OCI-LY1 (cell line): ENCODE measurements around the gene METTL25.

Source experiments
- H2AFZ ChIP-seq: fragments of 200-600 bp; sonication (generic), shearing (Covaris generic); 2 replicates; pipeline ENCODE4 v1.6.0; 2014; ENCODE audit warnings: antibody characterized with exemption, mild to moderate bottlenecking, low read length
- H3F3A ChIP-seq: fragments of 200-600 bp; sonication (generic), shearing (Covaris generic); 2 replicates; pipeline ENCODE4 v1.6.0; 2014; ENCODE audit warnings: mild to moderate bottlenecking, antibody characterized with exemption, low read length, moderate library complexity; ENCODE audit not compliant: insufficient read depth
- H3K27ac ChIP-seq: fragments of 200-600 bp; sonication (generic); 2 replicates; pipeline ENCODE4 v1.5.1; 2014; ENCODE audit warnings: low read length, mixed run types, mild to moderate bottlenecking, low read depth; ENCODE audit not compliant: poor library complexity, severe bottlenecking
- H3K27me3 ChIP-seq: fragments of 200-600 bp; sonication (generic); 2 replicates; pipeline ENCODE4 v1.6.0; 2014; ENCODE audit warnings: antibody characterized with exemption, mild to moderate bottlenecking, low read length, moderate library complexity; ENCODE audit not compliant: insufficient read depth
- H3K36me3 ChIP-seq: fragments of 200-600 bp; sonication (generic); 2 replicates; pipeline ENCODE4 v1.6.1; 2014; ENCODE audit warnings: mild to moderate bottlenecking, antibody characterized with exemption, low read length, moderate library complexity, mixed read lengths; ENCODE audit not compliant: insufficient read depth
- H3K4me1 ChIP-seq: fragments of 200-600 bp; sonication (generic); 2 replicates; pipeline ENCODE4 v1.5.1; 2014; ENCODE audit warnings: mild to moderate bottlenecking, low read length, moderate library complexity; ENCODE audit not compliant: insufficient read depth, severe bottlenecking
- H3K4me2 ChIP-seq: fragments of 200-600 bp; sonication (generic), shearing (Covaris generic); 2 replicates; pipeline ENCODE4 v1.6.1; 2014; ENCODE audit warnings: low read length
- H3K4me3 ChIP-seq: fragments of 200-600 bp; sonication (generic); 2 replicates; pipeline ENCODE4 v1.5.1; 2014; ENCODE audit warnings: low read length, low read depth, mild to moderate bottlenecking, mixed read lengths; ENCODE audit not compliant: poor library complexity, severe bottlenecking
- H3K79me2 ChIP-seq: fragments of 200-600 bp; shearing (Covaris generic); 2 replicates; pipeline ENCODE4 v1.6.1; 2016; ENCODE audit warnings: mixed run types, low read length, mixed read lengths; ENCODE audit not compliant: insufficient read depth
- H3K9ac ChIP-seq: fragments of 200-600 bp; sonication (generic), shearing (Covaris generic); 2 replicates; pipeline ENCODE4 v1.6.1; 2014; ENCODE audit warnings: mild to moderate bottlenecking, low read length, mixed read lengths
- H3K9me2 ChIP-seq: fragments of 200-600 bp; sonication (generic), shearing (Covaris generic); 2 replicates; pipeline ENCODE4 v1.6.1; 2014; ENCODE audit warnings: low read depth, mild to moderate bottlenecking, low read length, mixed read lengths
- H3K9me3 ChIP-seq: fragments of 200-600 bp; shearing (Covaris generic); 2 replicates; pipeline ENCODE4 v1.6.1; 2014; ENCODE audit warnings: low read length, mixed read lengths
- H4K20me1 ChIP-seq: fragments of 200-600 bp; sonication (generic), shearing (Covaris generic); 2 replicates; pipeline ENCODE4 v1.6.0; 2016; ENCODE audit warnings: mild to moderate bottlenecking, low read length; ENCODE audit not compliant: insufficient read depth
- CTCF ChIP-seq: fragments of 200-600 bp; sonication (generic), shearing (Covaris generic); IDR thresholded peaks from 2 replicates; pipeline ENCODE4 v1.5.1; 2017; ENCODE audit warnings: mild to moderate bottlenecking, antibody characterized with exemption, low read length, moderate library complexity, mixed read lengths
- EZH2 ChIP-seq: fragments of 200-600 bp; sonication (generic), shearing (Covaris generic); IDR thresholded peaks from 2 replicates; pipeline ENCODE4 v1.8.0; 2017; ENCODE audit warnings: borderline replicate concordance, mixed run types, mild to moderate bottlenecking, antibody characterized with exemption, low read length, moderate library complexity, mixed read lengths

Gene METTL25

GRCh38 chr12:82505150-82505549 lies 146.8 kb downstream of the METTL25 start:
- H3K4me3 ChIP-seq: no peak overlapping the region
- no peaks in the 10 kb centered on the region for H3K36me3 ChIP-seq
- no peaks in the 10 kb centered on the region for H3K79me2 ChIP-seq
- H3K27ac ChIP-seq: no peak overlapping the region
- H3K9ac ChIP-seq: no peak overlapping the region
- no peak overlapping the region for H2AFZ ChIP-seq
- H4K20me1 ChIP-seq: no peaks in the 10 kb centered on the region
- no peaks in the 10 kb centered on the region for H3K9me3 ChIP-seq
- no peaks in the 10 kb centered on the region for H3F3A ChIP-seq
- no peaks in the 10 kb centered on the region for H3K4me1 ChIP-seq
- no peak for TF ChIP-seq CTCF
- no peak for TF ChIP-seq EZH2
- no peaks in the 10 kb centered on the region for H3K27me3 ChIP-seq
- no peak overlapping the region for H3K4me2 ChIP-seq
- H3K9me2 ChIP-seq: no peaks in the 10 kb centered on the region

GRCh38 chr12:82507686-82508085 lies 149.4 kb downstream of the METTL25 start:
- H3K4me3 ChIP-seq: no peak overlapping the region
- H3K9me3 ChIP-seq: no peaks in the 10 kb centered on the region
- no peaks in the 10 kb centered on the region for H3K27me3 ChIP-seq
- H3K9ac ChIP-seq: no peak overlapping the region
- no peaks in the 10 kb centered on the region for H4K20me1 ChIP-seq
- H3K4me1 ChIP-seq: no peaks in the 10 kb centered on the region
- H3K9me2 ChIP-seq: no peaks in the 10 kb centered on the region
- H3F3A ChIP-seq: no peaks in the 10 kb centered on the region
- H3K36me3 ChIP-seq: no peaks in the 10 kb centered on the region
- no peaks in the 10 kb centered on the region for H3K79me2 ChIP-seq
- H3K27ac ChIP-seq: no peak overlapping the region
- TF ChIP-seq EZH2 (no peak), CTCF (no peak)
- H3K4me2 ChIP-seq: no peak overlapping the region
- H2AFZ ChIP-seq: no peak overlapping the region

- Histone ChIP-seq H3K36me3 (no peaks in the 10 kb centered on the region), H3K79me2 (no peaks in the 10 kb centered on the region), H3K27me3 (no peaks in the 10 kb centered on the region), H3K9me3 (no peaks in the 10 kb centered on the region), H3K4me1 (no peaks in the 10 kb centered on the region), H3K4me3 (no peak overlapping the region), H3K4me2 (no peak overlapping the region), H3K9ac (no peak overlapping the region), H3K27ac (no peak overlapping the region), H3K9me2 (no peaks in the 10 kb centered on the region), H3F3A (no peaks in the 10 kb centered on the region), H4K20me1 (no peaks in the 10 kb centered on the region), H2AFZ (no peak overlapping the region)
- no peak for TF ChIP-seq EZH2
- no peak for TF ChIP-seq CTCF
Observed at GRCh38 chr12:82510386-82510785, 152.1 kb downstream of the METTL25 start.
